ENCODE measurements around the gene GPRIN2. TPM values are rescaled to one million over a fixed set of nuclear protein-coding genes. Genes with fewer than 3 reads are reported as not detected.
"Not testable (repeated sequence)": the region's sequence is repeated elsewhere in the genome, so short reads cannot be mapped to it uniquely, and the experiment has no call there.

Gene GPRIN2
- under 1 TPM in 2 of 4 donors, not detected in 2; 0.46 to 0.50 TPM for total RNA-seq

GRCh38 chr10:46556515-46557318, at the start of gene GPRIN2:
TSS of gene GPRIN2 (minus strand) at chr10:46556658. CDS start at chr10:46550736, 5,922 bp downstream.
- DNase-seq (ENCODE audit: low spot score), result no peak
- TF ChIP-seq CTCF (IDR thresholded peaks at IDR 0.05), result no peak

GRCh38 chr10:46600516-46600915, 44.1 kb upstream of the GPRIN2 start:
- ATAC-seq (ENCODE audit: low FRiP score); DNase-seq (ENCODE audit: low spot score): not testable (repeated sequence)

More at GRCh38 chr10:46556515-46557318, at the start of gene GPRIN2:
- peak; percentile 21 for ATAC-seq (ENCODE audit: low FRiP score)

GRCh38 chr10:46597616-46598246, 41.3 kb upstream of the GPRIN2 start:
- ATAC-seq (ENCODE audit: low FRiP score), result peak; percentile 87
- not testable (repeated sequence) for DNase-seq (ENCODE audit: low spot score)

GRCh38 chr10:46596570-46596969, 40.1 kb upstream of the GPRIN2 start:
- ATAC-seq (ENCODE audit: low FRiP score); DNase-seq (ENCODE audit: low spot score): not testable (repeated sequence)

GRCh38 chr10:46594453-46595063, 38.1 kb upstream of the GPRIN2 start:
- not testable (repeated sequence) for ATAC-seq (ENCODE audit: low FRiP score); DNase-seq (ENCODE audit: low spot score)

GRCh38 chr10:46593307-46593706, 36.8 kb upstream of the GPRIN2 start:
- ATAC-seq (ENCODE audit: low FRiP score); DNase-seq (ENCODE audit: low spot score): not testable (repeated sequence)

- not testable (repeated sequence) for ATAC-seq (ENCODE audit: low FRiP score); DNase-seq (ENCODE audit: low spot score)
Observed at GRCh38 chr10:46591053-46591452, 34.6 kb upstream of the GPRIN2 start.

- not testable (repeated sequence) for ATAC-seq (ENCODE audit: low FRiP score); DNase-seq (ENCODE audit: low spot score)
Observed at GRCh38 chr10:46589589-46589988, 33.1 kb upstream of the GPRIN2 start.

GRCh38 chr10:46588221-46588620, 31.8 kb upstream of the GPRIN2 start:
- not testable (repeated sequence) for ATAC-seq (ENCODE audit: low FRiP score); DNase-seq (ENCODE audit: low spot score)

GRCh38 chr10:46587546-46587945, 31.1 kb upstream of the GPRIN2 start:
- not testable (repeated sequence) for DNase-seq (ENCODE audit: low spot score); ATAC-seq (ENCODE audit: low FRiP score)

- not testable (repeated sequence) for DNase-seq (ENCODE audit: low spot score); ATAC-seq (ENCODE audit: low FRiP score)
Observed at GRCh38 chr10:46585246-46585645, 28.8 kb upstream of the GPRIN2 start.

GRCh38 chr10:46584196-46584595, 27.7 kb upstream of the GPRIN2 start:
- DNase-seq (ENCODE audit: low spot score); ATAC-seq (ENCODE audit: low FRiP score): not testable (repeated sequence)

GRCh38 chr10:46582568-46582967, 26.1 kb upstream of the GPRIN2 start:
- not testable (repeated sequence) for ATAC-seq (ENCODE audit: low FRiP score); DNase-seq (ENCODE audit: low spot score)

- not testable (repeated sequence) for ATAC-seq (ENCODE audit: low FRiP score); DNase-seq (ENCODE audit: low spot score)
Observed at GRCh38 chr10:46581997-46582396, 25.5 kb upstream of the GPRIN2 start.

- ATAC-seq (ENCODE audit: low FRiP score); DNase-seq (ENCODE audit: low spot score): not testable (repeated sequence)
Observed at GRCh38 chr10:46579378-46579777, 22.9 kb upstream of the GPRIN2 start.

- DNase-seq (ENCODE audit: low spot score), result not testable (repeated sequence)
- peak; percentile 9 for ATAC-seq (ENCODE audit: low FRiP score)
Observed at GRCh38 chr10:46578474-46579178, 22.2 kb upstream of the GPRIN2 start, which contains the start of gene SYT15. TSS of gene SYT15 (plus strand) at chr10:46579128. CDS start at chr10:46579169, 41 bp downstream.

- ATAC-seq (ENCODE audit: low FRiP score); DNase-seq (ENCODE audit: low spot score): not testable (repeated sequence)
Observed at GRCh38 chr10:46577624-46578473, 21.4 kb upstream of the GPRIN2 start.

Data from omental fat pad (tissue), 4 donors.